ENCODE measurements around the gene ZNF275. TPM values are rescaled to one million over a fixed set of nuclear protein-coding genes. Genes with fewer than 3 reads are reported as not detected.

The ZNF275 gene
- total and polyA plus RNA-seq, 2 donors (not counting 1 experiment from before 2014, with no cell fraction given) = 8.8 to 17.6 TPM

GRCh38 chrX:153299855-153300254 lies 34.1 kb upstream of the ZNF275 start:
- Mint-ChIP-seq H3K4me1 (no peaks in the 10 kb centered on the region), H3K9me3 (ENCODE audit: insufficient read depth) (no peaks in the 10 kb centered on the region), H3K4me3 (no peak overlapping the region), H3K27me3 (peaks cover 28% of the 10 kb centered on the region), H3K27ac (no peak overlapping the region)
- TF ChIP-seq CTCF (IDR thresholded peaks at IDR 0.05) (no peak), EZH2 (IDR thresholded peaks at IDR 0.05; ENCODE audit: borderline replicate concordance, insufficient read depth, low read depth, low read length, poor library complexity, severe bottlenecking) (no peak)
- Histone ChIP-seq H3K79me2 (ENCODE audit: control insufficient read depth, insufficient read depth, low read length) (no peaks in the 10 kb centered on the region), H3K36me3 (replicated peaks in 1 of 2; ENCODE audit: control extremely low read depth in 1 of 2, control insufficient read depth in 1 of 2, extremely low read depth in 1 of 2, insufficient read depth in 2 of 2, low read length in 1 of 2) (no peaks in the 10 kb centered on the region), H4K20me1 (ENCODE audit: control insufficient read depth, insufficient read depth, low read length, poor library complexity, severe bottlenecking) (no peaks in the 10 kb centered on the region), H3K4me2 (replicated peaks; ENCODE audit: low read depth, low read length, poor library complexity, severe bottlenecking) (no peak overlapping the region), H3K9ac (ENCODE audit: low read length) (no peak overlapping the region), H2AFZ (ENCODE audit: insufficient read depth, low read depth, low read length, poor library complexity, severe bottlenecking) (no peak overlapping the region), H3K27ac (ENCODE audit: low read length in 2 of 2) (no peak overlapping the region), H3K9me3 (ENCODE audit: control extremely low read depth in 1 of 3, control insufficient read depth in 2 of 3, insufficient read depth in 1 of 3, low read length in 2 of 3) (no peaks in the 10 kb centered on the region), H3K4me3 (ENCODE audit: control extremely low read depth in 1 of 5, extremely low read depth in 1 of 5, insufficient read depth in 1 of 5, low read depth in 2 of 5, low read length in 4 of 5) (no peak overlapping the region), H3K27me3 (replicated peaks in 1 of 4; ENCODE audit: control extremely low read depth in 1 of 4, control insufficient read depth in 3 of 4, insufficient read depth in 4 of 4, low read length in 3 of 4) (peaks cover 0 to 3% (median 1%) of the 10 kb centered on the region in 4 experiments), H3K4me1 (ENCODE audit: control insufficient read depth in 2 of 2, insufficient read depth in 2 of 2, low read length in 2 of 2) (no peaks in the 10 kb centered on the region)
- intact Hi-C loops (cut with micrococcal nuclease) = no loop called here
- ChIA-PET POLR2A (no interaction called here), CTCF (no interaction called here)
- no CpG with 5 or more reads among the region's 5 CpGs for WGBS (ENCODE audit: insufficient coverage)
- DNase-seq (no peak), ATAC-seq (ENCODE audit: low read depth) (no peak)

GRCh38 chrX:153301746-153302145 lies 32.2 kb upstream of the ZNF275 start:
- Mint-ChIP-seq H3K27me3 (peaks cover 31% of the 10 kb centered on the region), H3K9me3 (ENCODE audit: insufficient read depth) (no peaks in the 10 kb centered on the region), H3K27ac (no peak overlapping the region), H3K4me1 (no peaks in the 10 kb centered on the region), H3K4me3 (no peak overlapping the region)
- no peaks in the 10 kb centered on the region for H3K79me2 ChIP-seq (ENCODE audit: control insufficient read depth, insufficient read depth, low read length)
- 100% methylated on average over 1 of the region's 3 CpGs for WGBS (ENCODE audit: insufficient coverage)
- no peaks in the 10 kb centered on the region for H3K4me1 ChIP-seq (ENCODE audit: control insufficient read depth in 2 of 2, insufficient read depth in 2 of 2, low read length in 2 of 2)
- intact Hi-C loops (cut with micrococcal nuclease) = no loop called here
- H3K4me3 ChIP-seq (ENCODE audit: control extremely low read depth in 1 of 5, extremely low read depth in 1 of 5, insufficient read depth in 1 of 5, low read depth in 2 of 5, low read length in 4 of 5) = no peak overlapping the region
- H3K4me2 ChIP-seq (replicated peaks; ENCODE audit: low read depth, low read length, poor library complexity, severe bottlenecking) = no peak overlapping the region
- peaks cover 0 to 2% (median 0%) of the 10 kb centered on the region in 4 experiments for H3K27me3 ChIP-seq (replicated peaks in 1 of 4; ENCODE audit: control extremely low read depth in 1 of 4, control insufficient read depth in 3 of 4, insufficient read depth in 4 of 4, low read length in 3 of 4)
- H4K20me1 ChIP-seq (ENCODE audit: control insufficient read depth, insufficient read depth, low read length, poor library complexity, severe bottlenecking) = no peaks in the 10 kb centered on the region
- no peak overlapping the region for H2AFZ ChIP-seq (ENCODE audit: insufficient read depth, low read depth, low read length, poor library complexity, severe bottlenecking)
- no peak for ATAC-seq (ENCODE audit: low read depth)
- H3K9me3 ChIP-seq (ENCODE audit: control extremely low read depth in 1 of 3, control insufficient read depth in 2 of 3, insufficient read depth in 1 of 3, low read length in 2 of 3) = no peaks in the 10 kb centered on the region
- no peak for DNase-seq
- CTCF ChIA-PET = no interaction called here
- POLR2A ChIA-PET = no interaction called here
- no peak overlapping the region for H3K27ac ChIP-seq (ENCODE audit: low read length in 2 of 2)
- H3K9ac ChIP-seq (ENCODE audit: low read length) = no peak overlapping the region
- H3K36me3 ChIP-seq (replicated peaks in 1 of 2; ENCODE audit: control extremely low read depth in 1 of 2, control insufficient read depth in 1 of 2, extremely low read depth in 1 of 2, insufficient read depth in 2 of 2, low read length in 1 of 2) = no peaks in the 10 kb centered on the region
- TF ChIP-seq EZH2 (IDR thresholded peaks at IDR 0.05; ENCODE audit: borderline replicate concordance, insufficient read depth, low read depth, low read length, poor library complexity, severe bottlenecking) = no peak
- no peak for TF ChIP-seq CTCF (IDR thresholded peaks at IDR 0.05)
